ENCODE results near the gene PHKG2. TPM values are rescaled to one million over a fixed set of nuclear protein-coding genes. Genes with fewer than 3 reads are reported as not detected.

The PHKG2 gene
- polyA plus RNA-seq, 4 donors = 31.2 to 46.5 (median 35.7) TPM

DNA sequence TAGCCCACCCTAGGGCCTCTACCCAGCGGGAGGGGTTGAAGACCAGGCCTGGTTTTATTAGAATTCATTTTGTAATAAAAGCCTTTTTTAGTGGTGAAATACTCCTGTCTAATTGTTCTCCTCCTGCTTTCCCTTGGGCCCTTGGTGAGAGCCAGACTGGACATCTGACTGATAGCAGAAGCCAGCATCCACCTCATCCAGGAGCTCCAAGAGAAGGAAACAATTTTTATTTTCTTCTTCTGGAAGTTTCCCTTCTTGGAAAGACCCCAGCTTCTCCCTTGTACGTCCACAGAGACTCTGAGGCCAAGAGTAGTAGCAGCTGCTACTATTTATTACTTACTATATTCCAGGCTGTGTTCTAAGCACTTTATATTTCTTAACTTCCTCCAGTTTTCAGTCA, 4.0 kb upstream of the PHKG2 start:
- DNase-seq (no peak), FAIRE-seq (no peak)
- WGBS, 3 donors = 79 to 90% (median 89%) methylated on average over 2 of the region's 2 CpGs
- no peak overlapping the region for H3K27ac ChIP-seq (ENCODE audit: low read depth in 1 of 3, low read length in 2 of 3)
- H3K27me3 ChIP-seq (ENCODE audit: control insufficient read depth in 3 of 3, insufficient read depth in 3 of 3, low read length in 3 of 3) = no peaks in the 10 kb centered on the region
- H3K36me3 ChIP-seq (ENCODE audit: control insufficient read depth in 3 of 3, insufficient read depth in 2 of 3, low read depth in 1 of 3, low read length in 3 of 3) = peaks cover 3 to 32% (median 5%) of the 10 kb centered on the region in 3 donors
- no peaks in the 10 kb centered on the region for H3K9me3 ChIP-seq (ENCODE audit: control insufficient read depth in 2 of 2, insufficient read depth in 1 of 2, low read depth in 1 of 2, low read length in 1 of 2)
- no peak overlapping the region for H3K4me3 ChIP-seq (ENCODE audit: low read depth in 1 of 3, low read length in 3 of 3)
- H3K4me1 ChIP-seq (ENCODE audit: control insufficient read depth in 3 of 3, insufficient read depth in 2 of 3, low read depth in 1 of 3, low read length in 2 of 3) = peaks cover 2 to 23% (median 6%) of the 10 kb centered on the region in 3 donors

DNA sequence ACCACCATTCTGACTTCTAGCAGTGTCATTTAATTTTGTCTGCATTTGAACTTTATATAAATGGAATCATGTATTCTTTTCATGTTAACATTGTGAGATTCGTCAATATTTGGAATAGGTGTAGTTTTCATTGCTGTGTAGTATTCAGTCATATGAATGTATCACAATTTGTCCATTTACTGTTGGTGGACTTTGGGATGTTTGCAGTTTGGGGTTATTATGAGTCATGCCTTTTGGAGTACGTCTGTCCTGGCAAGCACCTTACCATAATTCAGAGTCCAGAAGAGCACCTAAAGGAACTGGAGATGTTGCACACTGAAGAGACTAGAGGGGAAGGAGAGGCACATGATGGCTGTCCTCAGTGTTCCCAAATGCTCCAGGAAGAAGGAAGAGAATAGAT, 3.1 kb upstream of the PHKG2 start:
- no peak for FAIRE-seq
- H3K27ac ChIP-seq (ENCODE audit: low read depth in 1 of 3, low read length in 2 of 3) = peak overlapping the region in 1 of 3 donors; percentile 8
- H3K4me1 ChIP-seq (ENCODE audit: control insufficient read depth in 3 of 3, insufficient read depth in 2 of 3, low read depth in 1 of 3, low read length in 2 of 3) = peaks cover 0 to 18% (median 4%) of the 10 kb centered on the region in 3 donors

GRCh38 chr16:30746638-30747175, 1.5 kb upstream of the PHKG2 start:
- no peaks in the 10 kb centered on the region for H3K27me3 ChIP-seq (ENCODE audit: control insufficient read depth in 3 of 3, insufficient read depth in 3 of 3, low read length in 3 of 3)
- H3K27ac ChIP-seq (ENCODE audit: low read depth in 1 of 3, low read length in 2 of 3) = no peak overlapping the region
- WGBS, 3 donors = 84 to 90% (median 90%) methylated on average over 9 of the region's 9 CpGs
- no peaks in the 10 kb centered on the region for H3K9me3 ChIP-seq (ENCODE audit: control insufficient read depth in 2 of 2, insufficient read depth in 1 of 2, low read depth in 1 of 2, low read length in 1 of 2)
- H3K4me1 ChIP-seq (ENCODE audit: control insufficient read depth in 3 of 3, insufficient read depth in 2 of 3, low read depth in 1 of 3, low read length in 2 of 3) = peaks cover 0 to 7% (median 4%) of the 10 kb centered on the region in 3 donors
- H3K4me3 ChIP-seq (ENCODE audit: low read depth in 1 of 3, low read length in 3 of 3) = no peak overlapping the region
- DNase-seq (no peak), FAIRE-seq (no peak)
- H3K36me3 ChIP-seq (ENCODE audit: control insufficient read depth in 3 of 3, insufficient read depth in 2 of 3, low read depth in 1 of 3, low read length in 3 of 3) = peaks cover 5 to 35% (median 11%) of the 10 kb centered on the region in 3 donors

More for the DNA sequence above, 3.1 kb upstream of the PHKG2 start:
- H3K4me3 ChIP-seq (ENCODE audit: low read depth in 1 of 3, low read length in 3 of 3) = no peak overlapping the region
- H3K36me3 ChIP-seq (ENCODE audit: control insufficient read depth in 3 of 3, insufficient read depth in 2 of 3, low read depth in 1 of 3, low read length in 3 of 3) = peaks cover 3 to 27% (median 5%) of the 10 kb centered on the region in 3 donors
- peak in 1 of 2 donors; percentile 82 for DNase-seq
- WGBS, 3 donors = 23 to 62% (median 26%) methylated on average over 2 of the region's 2 CpGs
- no peaks in the 10 kb centered on the region for H3K27me3 ChIP-seq (ENCODE audit: control insufficient read depth in 3 of 3, insufficient read depth in 3 of 3, low read length in 3 of 3)
- H3K9me3 ChIP-seq (ENCODE audit: control insufficient read depth in 2 of 2, insufficient read depth in 1 of 2, low read depth in 1 of 2, low read length in 1 of 2) = no peaks in the 10 kb centered on the region

- peak; percentile 15 to 62 for DNase-seq
- Histone ChIP-seq H3K4me1 (ENCODE audit: control insufficient read depth in 3 of 3, insufficient read depth in 2 of 3, low read depth in 1 of 3, low read length in 2 of 3) (peaks cover 0 to 7% (median 4%) of the 10 kb centered on the region in 3 donors), H3K9me3 (ENCODE audit: control insufficient read depth in 2 of 2, insufficient read depth in 1 of 2, low read depth in 1 of 2, low read length in 1 of 2) (no peaks in the 10 kb centered on the region), H3K27ac (ENCODE audit: low read depth in 1 of 3, low read length in 2 of 3) (peak overlapping the region; percentile 22 to 81 (median 70)), H3K27me3 (ENCODE audit: control insufficient read depth in 3 of 3, insufficient read depth in 3 of 3, low read length in 3 of 3) (no peaks in the 10 kb centered on the region), H3K4me3 (ENCODE audit: low read depth in 1 of 3, low read length in 3 of 3) (peak overlapping the region in 1 of 3 donors; percentile 73), H3K36me3 (ENCODE audit: control insufficient read depth in 3 of 3, insufficient read depth in 2 of 3, low read depth in 1 of 3, low read length in 3 of 3) (peaks cover 5 to 33% (median 11%) of the 10 kb centered on the region in 3 donors)
- WGBS, 3 donors = 19 to 41% (median 32%) methylated on average over 3 of the region's 3 CpGs
- FAIRE-seq = no peak
These were observed 894 bp upstream of the PHKG2 start for GRCh38 chr16:30747331-30747730.

GRCh38 chr16:30748634-30749445, 615 bp downstream of the PHKG2 start:
- 14 to 18% (median 18%) methylated on average over 24 to 36 of the region's 36 CpGs for WGBS, 3 donors
- Histone ChIP-seq H3K4me1 (ENCODE audit: control insufficient read depth in 3 of 3, insufficient read depth in 2 of 3, low read depth in 1 of 3, low read length in 2 of 3) (peaks cover 0 to 7% (median 4%) of the 10 kb centered on the region in 3 donors), H3K27ac (ENCODE audit: low read depth in 1 of 3, low read length in 2 of 3) (peak overlapping the region in 2 of 3 donors; percentile 47 to 81), H3K4me3 (ENCODE audit: low read depth in 1 of 3, low read length in 3 of 3) (peak overlapping the region; percentile 73 to 88 (median 88)), H3K27me3 (ENCODE audit: control insufficient read depth in 3 of 3, insufficient read depth in 3 of 3, low read length in 3 of 3) (no peaks in the 10 kb centered on the region), H3K9me3 (ENCODE audit: control insufficient read depth in 2 of 2, insufficient read depth in 1 of 2, low read depth in 1 of 2, low read length in 1 of 2) (no peaks in the 10 kb centered on the region), H3K36me3 (ENCODE audit: control insufficient read depth in 3 of 3, insufficient read depth in 2 of 3, low read depth in 1 of 3, low read length in 3 of 3) (peaks cover 8 to 29% (median 11%) of the 10 kb centered on the region in 3 donors)
- DNase-seq (peak; percentile 33 to 48), FAIRE-seq (no peak)

GRCh38 chr16:30750201-30750600, 2.0 kb downstream of the PHKG2 start:
- Histone ChIP-seq H3K9me3 (ENCODE audit: control insufficient read depth in 2 of 2, insufficient read depth in 1 of 2, low read depth in 1 of 2, low read length in 1 of 2) (no peaks in the 10 kb centered on the region), H3K36me3 (ENCODE audit: control insufficient read depth in 3 of 3, insufficient read depth in 2 of 3, low read depth in 1 of 3, low read length in 3 of 3) (peaks cover 3 to 33% (median 11%) of the 10 kb centered on the region in 3 donors), H3K4me3 (ENCODE audit: low read depth in 1 of 3, low read length in 3 of 3) (no peak overlapping the region), H3K4me1 (ENCODE audit: control insufficient read depth in 3 of 3, insufficient read depth in 2 of 3, low read depth in 1 of 3, low read length in 2 of 3) (peaks cover 0 to 7% (median 4%) of the 10 kb centered on the region in 3 donors), H3K27me3 (ENCODE audit: control insufficient read depth in 3 of 3, insufficient read depth in 3 of 3, low read length in 3 of 3) (no peaks in the 10 kb centered on the region), H3K27ac (ENCODE audit: low read depth in 1 of 3, low read length in 2 of 3) (no peak overlapping the region)
- FAIRE-seq (no peak), DNase-seq (no peak)
- 89 to 95% (median 90%) methylated on average over 4 of the region's 4 CpGs for WGBS, 3 donors

DNA sequence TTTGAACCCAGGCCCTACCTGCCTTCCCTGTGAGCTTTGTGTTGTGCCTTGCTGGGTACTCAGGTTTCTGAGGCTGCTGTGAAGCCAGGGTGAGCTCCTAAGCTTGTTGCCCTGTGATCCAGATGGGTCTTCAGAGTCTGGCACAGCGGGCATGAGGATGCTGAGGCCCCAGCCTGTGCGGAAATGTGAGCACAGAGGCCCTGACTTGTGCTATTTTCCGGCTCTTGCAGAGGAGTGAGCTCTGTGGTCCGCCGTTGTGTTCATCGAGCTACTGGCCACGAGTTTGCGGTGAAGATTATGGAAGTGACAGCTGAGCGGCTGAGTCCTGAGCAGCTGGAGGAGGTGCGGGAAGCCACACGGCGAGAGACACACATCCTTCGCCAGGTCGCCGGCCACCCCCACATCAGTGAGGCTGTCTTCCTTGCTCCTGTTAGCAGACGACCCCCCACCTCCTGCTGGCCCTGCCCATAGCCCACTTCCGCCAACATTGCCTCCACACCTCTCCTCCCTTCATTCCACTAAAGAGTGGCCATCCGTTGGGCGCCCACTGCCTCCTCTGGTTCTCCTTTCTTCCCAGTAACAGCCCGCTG, 2.7 kb downstream of the PHKG2 start:
- no peak for DNase-seq
- 93 to 95% (median 94%) methylated on average over 20 of the region's 20 CpGs for WGBS, 3 donors
- H3K27me3 ChIP-seq (ENCODE audit: control insufficient read depth in 3 of 3, insufficient read depth in 3 of 3, low read length in 3 of 3) = no peaks in the 10 kb centered on the region
- FAIRE-seq = no peak
- no peak overlapping the region for H3K27ac ChIP-seq (ENCODE audit: low read depth in 1 of 3, low read length in 2 of 3)
- H3K4me1 ChIP-seq (ENCODE audit: control insufficient read depth in 3 of 3, insufficient read depth in 2 of 3, low read depth in 1 of 3, low read length in 2 of 3) = peaks cover 0 to 7% (median 4%) of the 10 kb centered on the region in 3 donors
- H3K4me3 ChIP-seq (ENCODE audit: low read depth in 1 of 3, low read length in 3 of 3) = no peak overlapping the region
- peaks cover 3 to 38% (median 14%) of the 10 kb centered on the region in 3 donors for H3K36me3 ChIP-seq (ENCODE audit: control insufficient read depth in 3 of 3, insufficient read depth in 2 of 3, low read depth in 1 of 3, low read length in 3 of 3)
- H3K9me3 ChIP-seq (ENCODE audit: control insufficient read depth in 2 of 2, insufficient read depth in 1 of 2, low read depth in 1 of 2, low read length in 1 of 2) = no peaks in the 10 kb centered on the region

DNA sequence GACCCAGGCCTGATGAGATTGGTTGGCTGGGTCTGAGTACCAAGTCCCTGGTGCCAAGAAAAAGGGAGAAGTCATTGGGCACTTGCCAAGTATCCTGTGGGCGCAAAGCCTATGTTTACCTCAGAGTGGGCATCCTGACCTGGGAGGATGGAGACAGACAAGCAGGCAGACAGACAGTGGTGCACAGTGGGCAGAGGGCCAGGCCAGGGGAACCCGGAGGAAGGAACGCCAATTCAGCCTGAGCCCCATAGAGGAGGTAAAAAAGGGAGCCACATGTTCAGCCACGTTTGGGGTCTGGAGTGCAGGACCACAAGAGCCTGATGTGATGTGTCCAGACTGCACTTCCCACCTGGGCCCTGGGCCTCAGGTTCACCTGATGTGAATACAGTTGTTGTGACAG, 5.4 kb downstream of the PHKG2 start:
- peaks cover 3 to 54% (median 17%) of the 10 kb centered on the region in 3 donors for H3K36me3 ChIP-seq (ENCODE audit: control insufficient read depth in 3 of 3, insufficient read depth in 2 of 3, low read depth in 1 of 3, low read length in 3 of 3)

More for the DNA sequence above, 5.4 kb downstream of the PHKG2 start:
- DNase-seq (no peak), FAIRE-seq (no peak)
- Histone ChIP-seq H3K27me3 (ENCODE audit: control insufficient read depth in 3 of 3, insufficient read depth in 3 of 3, low read length in 3 of 3) (no peaks in the 10 kb centered on the region), H3K27ac (ENCODE audit: low read depth in 1 of 3, low read length in 2 of 3) (no peak overlapping the region), H3K4me3 (ENCODE audit: low read depth in 1 of 3, low read length in 3 of 3) (no peak overlapping the region), H3K4me1 (ENCODE audit: control insufficient read depth in 3 of 3, insufficient read depth in 2 of 3, low read depth in 1 of 3, low read length in 2 of 3) (no peaks in the 10 kb centered on the region), H3K9me3 (ENCODE audit: control insufficient read depth in 2 of 2, insufficient read depth in 1 of 2, low read depth in 1 of 2, low read length in 1 of 2) (no peaks in the 10 kb centered on the region)
- WGBS, 3 donors = 82 to 97% (median 84%) methylated on average over 4 of the region's 4 CpGs
